HCT116 (cell line): ENCODE measurements around the gene MAP3K6. TPM values are rescaled to one million over a fixed set of nuclear protein-coding genes. Genes with fewer than 3 reads are reported as not detected.

ENCODE experiments used
- ATAC-seq: fragments of 200-7000 bp; cut with Tn5 transposase; 2 replicates; pipeline ENCODE4 v1.9.1; 2020; ENCODE audit warnings: mild to moderate bottlenecking, moderate library complexity
- BruUV-seq: library from RNA; stranded (reverse); fragments of 400-500 nt; replicated peaks from 2 replicates; lab custom pipeline; 2021; lab: Mats Ljungman, UMichigan
- CTCF ChIA-PET: fragments of 300-600 bp; sonication (Branson Sonifier 250); formaldehyde crosslinking; loops from one replicate; lab custom pipeline; 2021; ENCODE audit warnings: antibody characterized with exemption; lab: Charles Lee
- POLR2A ChIA-PET: fragments of 300-600, 350-600 bp; sonication (Branson Sonifier 250); formaldehyde crosslinking; loops from one replicate; lab custom pipeline; 2021; ENCODE audit warnings: antibody characterized with exemption; lab: Charles Lee
- RAD21 ChIA-PET, 2 experiments: fragments of 300-600 bp; sonication (Branson Sonifier 250); formaldehyde crosslinking; loops; one replicate each; lab custom pipeline; 2023; ENCODE audit warnings: low total read pairs in 2 of 2; ENCODE audit not compliant: uncharacterized antibody in 2 of 2, unreplicated experiment in 2 of 2, low non-redundant PET in 1 of 2; lab: Charles Lee
- DNase-seq: peaks from one replicate; pipeline ENCODE4 v3.0.0-alpha.2; 2010; ENCODE audit warnings: low read depth, low spot score
- H2AFZ ChIP-seq: fragments of 200-600 bp; shearing (Covaris generic), sonication (generic); 2 replicates; pipeline ENCODE4 v1.6.1; 2017; ENCODE audit warnings: low read depth, mixed run types, mixed read lengths, antibody characterized with exemption, low read length; ENCODE audit not compliant: poor library complexity, severe bottlenecking
- H3K27ac ChIP-seq: 2 replicates; pipeline ENCODE4 v1.5.1; 2012; ENCODE audit warnings: low read depth, low read length
- H3K27me3 ChIP-seq: fragments of 200-600 bp; sonication (generic); 2 replicates; pipeline ENCODE4 v1.6.1; 2016; ENCODE audit warnings: mixed run types, low read length, mixed read lengths; ENCODE audit not compliant: insufficient read depth
- H3K36me3 ChIP-seq, 2 experiments: fragments of 200-500 bp in 1 of 2; fragments of 200-600 bp in 1 of 2; sonication (Bioruptor generic) in 1 of 2; sonication (generic) in 1 of 2; 2 replicates each; pipeline versions ENCODE4 v1.5.1 to v1.6.1; 2014 to 2016; ENCODE audit warnings: low read length in 2 of 2, inconsistent platforms in 1 of 2, mixed read lengths in 1 of 2, mixed run types in 1 of 2; ENCODE audit not compliant: insufficient read depth in 2 of 2, control insufficient read depth in 1 of 2
- H3K4me1 ChIP-seq, 2 experiments: fragments of 200-600 bp in 1 of 2; sonication (generic) in 1 of 2; 2 replicates each; pipeline versions ENCODE4 v1.5.1 to v1.6.1; 2012 to 2017; ENCODE audit warnings: low read length in 2 of 2, inconsistent platforms in 1 of 2, mild to moderate bottlenecking in 1 of 2, mixed read lengths in 1 of 2, mixed run types in 1 of 2, moderate library complexity in 1 of 2; ENCODE audit not compliant: insufficient read depth in 2 of 2, control insufficient read depth in 1 of 2
- H3K4me2 ChIP-seq: fragments of 200-600 bp; sonication (generic); 2 replicates; pipeline ENCODE4 v1.6.1; 2017; ENCODE audit warnings: mixed run types, low read length, mixed read lengths
- H3K4me3 ChIP-seq, 2 experiments: fragments of 200-600 bp in 1 of 2; sonication (generic) in 1 of 2; replicated peaks in 1 of 2; 2 replicates each; pipeline ENCODE4 v1.5.1; 2011 to 2016; ENCODE audit warnings: low read length in 2 of 2, control low read depth in 1 of 2, low read depth in 1 of 2, mild to moderate bottlenecking in 1 of 2, mixed read lengths in 1 of 2, mixed run types in 1 of 2
- H3K79me2 ChIP-seq: fragments of 200-600 bp; sonication (generic); 2 replicates; pipeline ENCODE4 v1.6.1; 2017; ENCODE audit warnings: mild to moderate bottlenecking, mixed run types, low read length, moderate library complexity, mixed read lengths; ENCODE audit not compliant: insufficient read depth
- H3K9ac ChIP-seq: fragments of 200-600 bp; sonication (generic); 2 replicates; pipeline ENCODE4 v1.6.1; 2016; ENCODE audit warnings: low read length, mixed read lengths
- H3K9me2 ChIP-seq: fragments of 200-600 bp; sonication (generic), shearing (Covaris generic); 2 replicates; pipeline ENCODE4 v1.6.1; 2017; ENCODE audit warnings: mixed run types, mild to moderate bottlenecking, moderate library complexity; ENCODE audit not compliant: insufficient read depth
- H3K9me3 ChIP-seq, 2 experiments: fragments of 200-500 bp in 1 of 2; fragments of 200-600 bp in 1 of 2; sonication (Bioruptor generic) in 1 of 2; sonication (generic) in 1 of 2; 2 replicates each; pipeline ENCODE4 v1.6.1; 2014 to 2017; ENCODE audit warnings: low read length in 2 of 2, mixed read lengths in 2 of 2, inconsistent platforms in 1 of 2, low read depth in 1 of 2, mild to moderate bottlenecking in 1 of 2, mixed run types in 1 of 2, moderate library complexity in 1 of 2; ENCODE audit not compliant: control insufficient read depth in 1 of 2, insufficient read depth in 1 of 2
- H4K20me1 ChIP-seq: fragments of 200-600 bp; sonication (generic), shearing (Covaris generic); 2 replicates; pipeline ENCODE4 v1.6.1; 2017; ENCODE audit warnings: mixed run types, mild to moderate bottlenecking, moderate library complexity; ENCODE audit not compliant: insufficient read depth
- ATF3 ChIP-seq: IDR thresholded peaks from 2 replicates; pipeline ENCODE4 v1.6.1; 2012
- CBX3 ChIP-seq: IDR thresholded peaks from 2 replicates; pipeline ENCODE4 v1.6.1; 2012; ENCODE audit warnings: low read depth
- CEBPB ChIP-seq: IDR thresholded peaks from 2 replicates; pipeline ENCODE4 v1.6.1; 2012; ENCODE audit warnings: low read depth
- CTCF ChIP-seq, 3 experiments: fragments of 200-600 bp in 1 of 3; sonication (generic) in 1 of 3; IDR thresholded peaks in 2 of 3; conservative IDR thresholded peaks in 1 of 3; 2 replicates each; pipeline ENCODE4 v1.5.1; 2012 to 2017; ENCODE audit warnings: low read depth in 2 of 3, low read length in 2 of 3, antibody characterized with exemption in 1 of 3, borderline replicate concordance in 1 of 3, control low read depth in 1 of 3, mild to moderate bottlenecking in 1 of 3, mixed read lengths in 1 of 3, mixed run types in 1 of 3, moderate library complexity in 1 of 3; ENCODE audit not compliant: insufficient read depth in 1 of 3
- ELF1 ChIP-seq: IDR thresholded peaks from 2 replicates; pipeline ENCODE4 v1.6.1; 2012; ENCODE audit warnings: low read depth, borderline replicate concordance
- EZH2phosphoT487 ChIP-seq: fragments of 200-600 bp; IDR thresholded peaks from 2 replicates; pipeline ENCODE4 v1.6.1; 2018; ENCODE audit warnings: antibody characterized with exemption, borderline replicate concordance
- FOSL1 ChIP-seq: IDR thresholded peaks from 2 replicates; pipeline ENCODE4 v1.6.1; 2012; ENCODE audit warnings: low read depth
- MAX ChIP-seq: IDR thresholded peaks from 2 replicates; pipeline ENCODE4 v1.6.1; 2012
- POLR2AphosphoS5 ChIP-seq: IDR thresholded peaks from 2 replicates; pipeline ENCODE4 v1.6.1; 2011; ENCODE audit warnings: mild to moderate bottlenecking, low read depth, low read length, moderate library complexity
- RAD21 ChIP-seq: IDR thresholded peaks from 2 replicates; pipeline ENCODE4 v1.6.1; 2012; ENCODE audit warnings: low read depth, mild to moderate bottlenecking
- REST ChIP-seq: IDR thresholded peaks from 2 replicates; pipeline ENCODE4 v1.6.1; 2012; ENCODE audit warnings: low read depth
- SP1 ChIP-seq: IDR thresholded peaks from 2 replicates; pipeline ENCODE4 v1.6.1; 2012; ENCODE audit warnings: low read depth
- TCF7L2 ChIP-seq: IDR thresholded peaks from 2 replicates; pipeline ENCODE4 v1.7.0; 2011; ENCODE audit warnings: borderline replicate concordance, inconsistent platforms; ENCODE audit not compliant: insufficient read depth, insufficient read length; ENCODE audit errors: extremely low read depth
- YY1 ChIP-seq: IDR thresholded peaks from 2 replicates; pipeline ENCODE4 v1.6.1; 2011; ENCODE audit warnings: low read length, low read depth, moderate library complexity, mild to moderate bottlenecking; ENCODE audit not compliant: insufficient replicate concordance; ENCODE audit errors: extremely low read depth
- ZBTB33 ChIP-seq: IDR thresholded peaks from 2 replicates; pipeline ENCODE4 v1.6.1; 2011; ENCODE audit warnings: mild to moderate bottlenecking, low read length, moderate library complexity; ENCODE audit not compliant: insufficient replicate concordance; ENCODE audit errors: extremely low read depth
- ZNF274 ChIP-seq: fragments of 200-500 bp; sonication (Bioruptor generic); IDR thresholded peaks from 2 replicates; pipeline ENCODE4 v1.6.1; 2014; ENCODE audit warnings: mild to moderate bottlenecking, low read depth, low read length, inconsistent platforms
- intact Hi-C: fragments of 100-400 bp; cut with micrococcal nuclease; formaldehyde crosslinking; loops from 2 replicates; pipeline ENCODE4 v1.10.0; 2022
- total RNA-seq: library from RNA; stranded (reverse); gene quantifications from one replicate; pipeline ENCODE4 v1.2.1, GENCODE V29; 2021; ENCODE audit not compliant: unreplicated experiment

MAP3K6 gene
- total RNA-seq, 1 experiment from 2014 or later, result 30.2 TPM

- Histone ChIP-seq H3K9me2 (no peaks in the 10 kb centered on the region), H3K79me2 (peaks cover 44% of the 10 kb centered on the region), H3K27ac (no peak overlapping the region), H4K20me1 (no peaks in the 10 kb centered on the region), H3K9ac (no peak overlapping the region), H3K4me3 (no peak overlapping the region), H3K4me1 (no peaks in the 10 kb centered on the region), H2AFZ (no peak overlapping the region), H3K27me3 (no peaks in the 10 kb centered on the region), H3K36me3 (peaks cover 22 to 38% of the 10 kb centered on the region in 2 experiments), H3K4me2 (no peak overlapping the region), H3K9me3 (no peaks in the 10 kb centered on the region)
- ATAC-seq (no peak), DNase-seq (no peak)
- ChIA-PET CTCF (interaction anchor here (2.1 kb wide), 1 partner anchor 29 kb away, joined by 7 read pairs; no protein-coding TSS in a partner anchor), POLR2A (no interaction called here), RAD21 (no interaction called here)
- TF ChIP-seq MAX, result no peak
- no peak for TF ChIP-seq EZH2phosphoT487
- TF ChIP-seq ELF1, result no peak
- TF ChIP-seq RAD21, result no peak
- no peak for TF ChIP-seq ATF3
- no peak for TF ChIP-seq ZNF274
- no peak for TF ChIP-seq CTCF (IDR thresholded peaks at IDR 0.05 in 2 of 3, conservative IDR thresholded peaks at IDR 0.05 in 1 of 3; ENCODE audit: borderline replicate concordance in 1 of 3, insufficient read depth in 1 of 3, low read depth in 2 of 3, low read length in 2 of 3)
- TF ChIP-seq POLR2AphosphoS5, result no peak
- TF ChIP-seq TCF7L2, result no peak
- no peak for TF ChIP-seq CEBPB
- TF ChIP-seq REST, result no peak
- no peak for TF ChIP-seq ZBTB33
- TF ChIP-seq CBX3, result no peak
- TF ChIP-seq YY1, result no peak
- no peak for TF ChIP-seq FOSL1
- TF ChIP-seq SP1, result no peak
- BruUV-seq, result no TSS peak
- intact Hi-C loops, result no loop called here
Measured at GRCh38 chr1:27331426-27331825, 35.3 kb downstream of the MAP3K6 start.
